ENCODE data around the gene SATB2.

Gene SATB2

DNA sequence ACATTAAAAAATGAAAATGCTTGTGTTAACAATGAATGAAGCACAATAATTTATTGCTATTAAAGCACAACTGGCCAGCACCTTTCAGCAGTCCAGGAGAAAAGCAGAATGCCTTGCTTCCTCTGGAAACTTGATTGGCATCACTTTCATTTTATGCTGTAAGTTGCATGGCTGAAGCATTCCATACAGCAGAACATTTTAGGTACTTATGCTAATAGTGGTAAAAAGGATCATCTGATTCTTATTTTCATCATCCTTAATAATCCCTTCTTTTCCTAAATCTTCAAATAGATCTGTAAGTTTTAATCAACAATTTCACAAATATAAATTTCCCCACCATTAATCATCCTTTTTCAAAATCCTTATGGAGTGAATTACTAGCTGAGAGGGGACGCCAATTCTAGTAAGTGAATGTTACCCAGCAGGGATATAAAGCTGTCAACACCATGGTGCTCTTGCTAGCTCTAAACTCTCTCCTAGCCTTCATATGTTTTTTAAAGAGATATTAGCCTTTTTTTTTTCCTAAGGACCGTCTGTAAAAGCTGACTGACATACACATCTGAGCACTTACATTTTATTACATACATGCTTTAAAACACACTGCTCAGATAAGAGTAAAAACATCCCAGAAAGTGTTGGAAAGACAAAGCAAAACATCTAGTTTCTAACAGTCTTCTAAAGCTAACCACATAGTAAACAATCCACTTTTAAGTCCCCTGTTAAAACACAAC lies 5.3 kb downstream of the SATB2 start:
- no peak for DNase-seq (ENCODE audit: low spot score)
- TF ChIP-seq, protein P1, sequence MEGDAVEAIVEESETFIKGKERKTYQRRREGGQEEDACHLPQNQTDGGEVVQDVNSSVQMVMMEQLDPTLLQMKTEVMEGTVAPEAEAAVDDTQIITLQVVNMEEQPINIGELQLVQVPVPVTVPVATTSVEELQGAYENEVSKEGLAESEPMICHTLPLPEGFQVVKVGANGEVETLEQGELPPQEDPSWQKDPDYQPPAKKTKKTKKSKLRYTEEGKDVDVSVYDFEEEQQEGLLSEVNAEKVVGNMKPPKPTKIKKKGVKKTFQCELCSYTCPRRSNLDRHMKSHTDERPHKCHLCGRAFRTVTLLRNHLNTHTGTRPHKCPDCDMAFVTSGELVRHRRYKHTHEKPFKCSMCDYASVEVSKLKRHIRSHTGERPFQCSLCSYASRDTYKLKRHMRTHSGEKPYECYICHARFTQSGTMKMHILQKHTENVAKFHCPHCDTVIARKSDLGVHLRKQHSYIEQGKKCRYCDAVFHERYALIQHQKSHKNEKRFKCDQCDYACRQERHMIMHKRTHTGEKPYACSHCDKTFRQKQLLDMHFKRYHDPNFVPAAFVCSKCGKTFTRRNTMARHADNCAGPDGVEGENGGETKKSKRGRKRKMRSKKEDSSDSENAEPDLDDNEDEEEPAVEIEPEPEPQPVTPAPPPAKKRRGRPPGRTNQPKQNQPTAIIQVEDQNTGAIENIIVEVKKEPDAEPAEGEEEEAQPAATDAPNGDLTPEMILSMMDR (IDR thresholded peaks at IDR 0.05; ENCODE audit: borderline replicate concordance, control extremely low read depth, extremely low read depth, insufficient read depth, missing control alignments) = no peak
- in situ Hi-C loops (cut with MboI; ENCODE audit: low sequenced_read_pairs, unreplicated experiment) = no loop called here

DNA sequence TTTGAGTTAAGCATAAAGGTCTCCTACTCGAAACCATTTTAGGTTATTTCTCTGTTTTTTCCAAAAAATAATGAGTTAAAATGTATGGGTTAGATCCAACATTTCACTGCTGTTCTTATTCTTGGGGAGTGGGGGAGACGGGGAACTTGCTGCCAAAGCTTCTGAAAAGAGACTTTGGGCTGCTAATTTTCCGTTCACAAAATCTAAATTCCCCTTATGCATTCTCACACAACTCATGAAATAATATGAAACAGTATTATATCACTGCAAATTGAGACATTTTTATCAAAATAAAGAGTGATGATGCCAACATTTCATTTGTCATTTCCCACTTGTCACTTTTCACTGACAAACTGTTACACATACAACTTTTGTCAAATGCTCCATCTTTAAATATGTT lies 7.8 kb downstream of the SATB2 start:
- in situ Hi-C loops (cut with MboI; ENCODE audit: low sequenced_read_pairs, unreplicated experiment) = no loop called here
- TF ChIP-seq, protein P1 (IDR thresholded peaks at IDR 0.05; ENCODE audit: borderline replicate concordance, control extremely low read depth, extremely low read depth, insufficient read depth, missing control alignments) = no peak
- DNase-seq (ENCODE audit: low spot score) = no peak

DNA sequence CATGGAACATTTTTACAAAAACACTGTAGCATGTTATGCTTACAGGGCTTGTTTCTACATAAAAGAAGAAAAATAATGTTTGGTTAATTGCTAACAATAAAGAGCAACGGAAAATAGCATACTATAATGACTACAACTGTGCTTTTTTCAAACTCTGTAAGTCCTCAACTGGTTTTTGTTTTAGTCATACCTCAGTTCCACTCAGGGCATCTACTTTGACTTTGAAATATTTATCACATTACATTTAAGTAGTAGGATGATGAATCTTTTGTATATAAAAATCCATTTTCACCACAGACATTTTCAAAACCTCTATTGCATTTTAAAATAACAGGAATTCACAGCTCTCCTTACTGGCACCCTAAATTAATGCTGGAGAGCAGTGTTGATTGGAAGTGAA lies 8.3 kb downstream of the SATB2 start:
- TF ChIP-seq, protein P1 (IDR thresholded peaks at IDR 0.05; ENCODE audit: borderline replicate concordance, control extremely low read depth, extremely low read depth, insufficient read depth, missing control alignments) = no peak
- in situ Hi-C loops (cut with MboI; ENCODE audit: low sequenced_read_pairs, unreplicated experiment) = no loop called here
- DNase-seq (ENCODE audit: low spot score) = no peak

DNA sequence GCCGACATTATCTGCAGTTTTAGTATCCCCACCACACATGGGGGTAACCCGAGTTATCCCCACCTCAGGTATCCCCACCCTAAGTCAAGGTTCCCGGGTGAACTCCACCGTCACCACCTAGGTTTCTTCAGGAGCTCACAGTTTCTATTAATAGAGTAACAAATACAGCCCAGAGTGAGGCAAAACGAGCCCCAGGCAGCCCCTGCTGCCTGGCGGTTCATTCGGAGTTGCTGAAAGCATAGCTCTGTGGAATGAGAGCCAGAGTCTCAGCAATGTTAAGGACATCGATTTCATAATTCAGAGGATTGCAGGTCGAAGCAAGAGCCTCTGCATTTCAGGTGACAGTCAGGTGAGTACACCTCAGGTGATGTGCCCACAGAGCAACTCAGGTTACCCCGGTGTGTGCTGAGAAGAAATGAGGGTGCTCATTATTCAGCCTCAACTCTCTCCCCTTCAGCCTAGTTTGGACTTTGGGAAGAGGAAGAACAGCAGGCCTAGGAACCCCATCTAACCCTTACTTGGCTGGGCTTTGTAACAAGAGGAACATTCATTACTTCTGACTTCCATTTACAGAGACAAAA lies 10.7 kb downstream of the SATB2 start:
- in situ Hi-C loops (cut with MboI; ENCODE audit: low sequenced_read_pairs, unreplicated experiment) = no loop called here
- no peak for DNase-seq (ENCODE audit: low spot score)
- TF ChIP-seq, protein P1 (IDR thresholded peaks at IDR 0.05; ENCODE audit: borderline replicate concordance, control extremely low read depth, extremely low read depth, insufficient read depth, missing control alignments) = no peak

DNA sequence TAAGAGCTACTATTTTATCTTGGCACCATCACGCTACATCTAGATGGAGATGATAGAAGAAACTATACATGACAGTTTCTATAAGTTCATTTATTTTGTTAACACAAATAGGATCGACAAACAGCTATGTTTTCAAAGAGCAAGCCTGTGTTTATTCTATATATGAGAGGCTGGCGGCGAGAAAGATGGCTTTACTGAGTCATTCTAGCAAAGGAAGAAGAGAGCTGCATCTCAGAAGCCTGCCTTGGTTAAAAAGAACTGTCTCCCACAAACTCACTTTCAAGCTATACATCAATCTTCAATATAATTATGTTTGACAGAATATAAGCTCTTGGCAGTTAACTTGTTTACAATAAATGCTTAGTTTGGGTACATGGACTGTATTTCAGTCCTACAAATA lies 13.0 kb downstream of the SATB2 start:
- TF ChIP-seq, protein P1 (IDR thresholded peaks at IDR 0.05; ENCODE audit: borderline replicate concordance, control extremely low read depth, extremely low read depth, insufficient read depth, missing control alignments) = no peak
- in situ Hi-C loops (cut with MboI; ENCODE audit: low sequenced_read_pairs, unreplicated experiment) = no loop called here
- no peak for DNase-seq (ENCODE audit: low spot score)

DNA sequence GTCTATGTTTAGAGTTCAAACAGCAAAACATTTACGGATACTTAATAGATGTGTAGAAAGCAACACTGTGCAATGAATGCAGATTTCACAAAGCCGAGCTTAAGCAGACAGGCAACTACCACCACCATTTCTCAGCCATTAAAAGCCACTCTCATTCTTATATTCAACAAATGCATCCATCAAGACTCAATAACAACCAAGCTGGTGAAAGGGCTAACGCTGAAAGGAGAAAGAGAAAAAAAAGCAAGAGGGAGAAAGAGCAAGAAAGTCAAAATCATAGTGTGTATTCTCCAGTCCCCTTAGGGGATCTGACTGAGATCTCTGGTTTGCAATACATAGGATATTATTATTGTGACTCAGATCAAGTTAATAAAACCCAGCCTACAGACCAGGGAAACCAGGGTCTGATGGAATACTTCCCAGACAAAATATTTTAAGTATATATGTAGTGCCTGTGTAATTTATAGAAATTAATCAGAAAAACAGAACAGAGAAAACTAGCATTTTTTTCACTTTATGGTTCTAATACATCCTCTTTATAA lies 14.1 kb downstream of the SATB2 start:
- in situ Hi-C loops (cut with MboI; ENCODE audit: low sequenced_read_pairs, unreplicated experiment) = no loop called here
- DNase-seq (ENCODE audit: low spot score) = no peak
- TF ChIP-seq, protein P1 (IDR thresholded peaks at IDR 0.05; ENCODE audit: borderline replicate concordance, control extremely low read depth, extremely low read depth, insufficient read depth, missing control alignments) = no peak

All from GM13976 (cell line).